HL-60 (cell line): ENCODE measurements around the gene PLGLB1.
"Not testable (repeated sequence)": the region's sequence is repeated elsewhere in the genome, so short reads cannot be mapped to it uniquely, and the experiment has no call there.

Source experiments
- POLR2AphosphoS5 ChIP-seq: IDR thresholded peaks from 2 replicates; pipeline ENCODE4 v1.6.1; 2012; ENCODE audit warnings: low read depth
- SPI1 ChIP-seq: IDR thresholded peaks from 2 replicates; pipeline ENCODE4 v1.6.1; 2012; ENCODE audit warnings: low read depth, mild to moderate bottlenecking, borderline replicate concordance
- TF ChIP-seq, protein P1 (sequence below): IDR thresholded peaks from 2 replicates; pipeline ENCODE4 v1.6.1; 2012; ENCODE audit warnings: low read depth; ENCODE audit not compliant: insufficient replicate concordance
- TF ChIP-seq, protein P2 (sequence below): IDR thresholded peaks from one replicate; pipeline ENCODE4 v1.5.1; 2011; ENCODE audit warnings: low read length, control low read depth, inconsistent platforms; ENCODE audit not compliant: insufficient read depth

DNA sequence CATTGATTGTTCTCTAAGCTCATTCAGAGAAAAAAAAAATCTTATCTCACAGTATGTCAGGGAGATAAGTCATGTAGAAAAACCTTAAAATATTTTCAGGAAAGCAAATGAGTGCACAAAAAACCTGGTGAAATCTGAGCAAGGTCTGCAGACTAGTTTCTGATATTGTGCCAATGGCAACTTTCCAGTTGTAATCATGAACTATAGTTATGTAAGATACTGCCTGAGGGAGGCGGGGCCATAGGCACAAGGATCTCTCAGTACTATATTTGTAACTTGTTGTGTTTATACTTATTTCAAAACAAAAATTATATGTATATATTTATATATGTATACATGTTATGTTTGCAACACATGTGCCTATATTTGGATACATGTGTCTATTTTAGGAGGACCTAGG is 5.2 kb upstream of the PLGLB1 start:
- TF ChIP-seq, protein P1, sequence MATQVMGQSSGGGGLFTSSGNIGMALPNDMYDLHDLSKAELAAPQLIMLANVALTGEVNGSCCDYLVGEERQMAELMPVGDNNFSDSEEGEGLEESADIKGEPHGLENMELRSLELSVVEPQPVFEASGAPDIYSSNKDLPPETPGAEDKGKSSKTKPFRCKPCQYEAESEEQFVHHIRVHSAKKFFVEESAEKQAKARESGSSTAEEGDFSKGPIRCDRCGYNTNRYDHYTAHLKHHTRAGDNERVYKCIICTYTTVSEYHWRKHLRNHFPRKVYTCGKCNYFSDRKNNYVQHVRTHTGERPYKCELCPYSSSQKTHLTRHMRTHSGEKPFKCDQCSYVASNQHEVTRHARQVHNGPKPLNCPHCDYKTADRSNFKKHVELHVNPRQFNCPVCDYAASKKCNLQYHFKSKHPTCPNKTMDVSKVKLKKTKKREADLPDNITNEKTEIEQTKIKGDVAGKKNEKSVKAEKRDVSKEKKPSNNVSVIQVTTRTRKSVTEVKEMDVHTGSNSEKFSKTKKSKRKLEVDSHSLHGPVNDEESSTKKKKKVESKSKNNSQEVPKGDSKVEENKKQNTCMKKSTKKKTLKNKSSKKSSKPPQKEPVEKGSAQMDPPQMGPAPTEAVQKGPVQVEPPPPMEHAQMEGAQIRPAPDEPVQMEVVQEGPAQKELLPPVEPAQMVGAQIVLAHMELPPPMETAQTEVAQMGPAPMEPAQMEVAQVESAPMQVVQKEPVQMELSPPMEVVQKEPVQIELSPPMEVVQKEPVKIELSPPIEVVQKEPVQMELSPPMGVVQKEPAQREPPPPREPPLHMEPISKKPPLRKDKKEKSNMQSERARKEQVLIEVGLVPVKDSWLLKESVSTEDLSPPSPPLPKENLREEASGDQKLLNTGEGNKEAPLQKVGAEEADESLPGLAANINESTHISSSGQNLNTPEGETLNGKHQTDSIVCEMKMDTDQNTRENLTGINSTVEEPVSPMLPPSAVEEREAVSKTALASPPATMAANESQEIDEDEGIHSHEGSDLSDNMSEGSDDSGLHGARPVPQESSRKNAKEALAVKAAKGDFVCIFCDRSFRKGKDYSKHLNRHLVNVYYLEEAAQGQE = not testable (repeated sequence)
- TF ChIP-seq, protein P2, sequence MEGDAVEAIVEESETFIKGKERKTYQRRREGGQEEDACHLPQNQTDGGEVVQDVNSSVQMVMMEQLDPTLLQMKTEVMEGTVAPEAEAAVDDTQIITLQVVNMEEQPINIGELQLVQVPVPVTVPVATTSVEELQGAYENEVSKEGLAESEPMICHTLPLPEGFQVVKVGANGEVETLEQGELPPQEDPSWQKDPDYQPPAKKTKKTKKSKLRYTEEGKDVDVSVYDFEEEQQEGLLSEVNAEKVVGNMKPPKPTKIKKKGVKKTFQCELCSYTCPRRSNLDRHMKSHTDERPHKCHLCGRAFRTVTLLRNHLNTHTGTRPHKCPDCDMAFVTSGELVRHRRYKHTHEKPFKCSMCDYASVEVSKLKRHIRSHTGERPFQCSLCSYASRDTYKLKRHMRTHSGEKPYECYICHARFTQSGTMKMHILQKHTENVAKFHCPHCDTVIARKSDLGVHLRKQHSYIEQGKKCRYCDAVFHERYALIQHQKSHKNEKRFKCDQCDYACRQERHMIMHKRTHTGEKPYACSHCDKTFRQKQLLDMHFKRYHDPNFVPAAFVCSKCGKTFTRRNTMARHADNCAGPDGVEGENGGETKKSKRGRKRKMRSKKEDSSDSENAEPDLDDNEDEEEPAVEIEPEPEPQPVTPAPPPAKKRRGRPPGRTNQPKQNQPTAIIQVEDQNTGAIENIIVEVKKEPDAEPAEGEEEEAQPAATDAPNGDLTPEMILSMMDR = not testable (repeated sequence)
- not testable (repeated sequence) for TF ChIP-seq POLR2AphosphoS5, SPI1
